GM19023 (cell line): ENCODE measurements around the gene PTEN.
"Not testable (repeated sequence)": the region's sequence is repeated elsewhere in the genome, so short reads cannot be mapped to it uniquely, and the experiment has no call there.

Experiments used
- ATAC-seq: cut with Tn5 transposase; IDR thresholded peaks from one replicate; pipeline ENCODE4 v1.9.1; 2021; ENCODE audit warnings: mild to moderate bottlenecking, moderate library complexity; ENCODE audit not compliant: unreplicated experiment

Gene PTEN

DNA sequence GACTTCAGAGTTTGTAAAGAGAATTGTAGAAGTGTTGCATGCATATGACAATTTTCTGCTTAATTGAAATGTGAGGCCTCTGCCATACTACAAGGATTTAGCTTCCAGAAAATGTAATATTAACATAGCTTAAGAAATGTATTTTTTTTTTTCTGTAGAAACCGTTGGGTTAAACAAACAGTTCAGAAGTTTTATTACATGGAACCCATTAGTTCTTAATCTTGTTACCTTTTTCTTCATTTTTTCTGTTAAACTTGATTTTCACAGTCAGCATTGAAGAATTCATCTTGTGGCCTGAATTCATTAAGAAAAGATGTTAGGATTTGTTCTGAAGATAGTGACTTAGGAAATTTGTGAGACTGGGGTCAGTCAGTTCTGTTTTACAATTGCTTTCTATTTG, 4.9 kb downstream of the PTEN start:
- no peak for ATAC-seq

DNA sequence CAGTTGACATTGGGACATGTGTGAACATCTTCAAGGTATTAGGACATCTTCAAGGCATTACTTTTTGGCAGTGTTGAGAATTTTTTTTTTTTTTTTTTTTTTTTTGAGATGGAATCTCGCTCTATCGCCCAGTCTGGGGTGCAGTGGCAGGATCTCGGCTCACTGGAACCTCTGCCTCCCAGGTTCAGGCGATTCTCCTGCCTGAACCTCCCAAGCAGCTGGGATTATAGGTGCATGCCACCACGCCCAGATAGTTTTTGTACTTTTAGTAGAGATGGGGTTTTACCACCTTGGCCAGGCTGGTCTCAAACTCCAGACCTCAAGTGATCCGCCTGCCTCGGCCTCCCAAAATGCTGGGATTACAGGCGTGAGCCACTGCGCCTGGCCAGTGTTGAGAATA, 5.7 kb downstream of the PTEN start:
- not testable (repeated sequence) for ATAC-seq

DNA sequence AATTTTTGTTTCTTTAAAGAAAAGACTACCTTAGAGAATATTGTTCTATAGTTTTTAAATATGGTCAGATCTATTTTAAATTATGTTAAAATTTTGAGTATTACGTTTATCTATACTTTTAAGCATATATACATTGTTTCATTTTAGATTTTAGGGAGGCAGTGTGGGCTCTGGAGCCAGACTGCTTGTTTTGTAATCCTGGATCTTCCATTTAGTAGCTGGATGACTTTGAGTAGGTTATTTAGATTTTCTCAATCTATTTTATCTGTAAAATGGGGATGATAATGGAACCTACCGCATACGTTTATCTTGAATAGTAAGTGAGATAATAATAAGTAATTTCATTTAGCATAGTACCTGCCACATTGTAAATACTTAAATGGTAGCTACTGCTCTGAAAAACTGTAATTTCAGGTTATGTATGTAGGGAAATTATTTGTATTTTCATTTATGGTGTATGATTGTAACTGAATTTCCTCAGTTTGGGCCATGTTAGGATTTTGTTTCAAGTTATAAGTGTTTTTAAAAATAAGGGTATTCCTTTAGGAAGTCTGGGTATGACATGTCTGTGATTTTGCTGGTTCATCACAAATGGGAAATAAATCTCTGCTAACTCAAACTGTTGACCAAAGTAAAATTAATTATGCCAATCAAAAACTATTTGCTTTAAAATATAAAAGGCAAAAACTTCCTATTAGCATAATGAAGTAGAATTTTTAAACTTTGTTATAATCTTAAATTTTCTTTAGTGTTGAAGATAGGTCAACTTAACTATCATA, 6.5 kb downstream of the PTEN start:
- no peak for ATAC-seq

DNA sequence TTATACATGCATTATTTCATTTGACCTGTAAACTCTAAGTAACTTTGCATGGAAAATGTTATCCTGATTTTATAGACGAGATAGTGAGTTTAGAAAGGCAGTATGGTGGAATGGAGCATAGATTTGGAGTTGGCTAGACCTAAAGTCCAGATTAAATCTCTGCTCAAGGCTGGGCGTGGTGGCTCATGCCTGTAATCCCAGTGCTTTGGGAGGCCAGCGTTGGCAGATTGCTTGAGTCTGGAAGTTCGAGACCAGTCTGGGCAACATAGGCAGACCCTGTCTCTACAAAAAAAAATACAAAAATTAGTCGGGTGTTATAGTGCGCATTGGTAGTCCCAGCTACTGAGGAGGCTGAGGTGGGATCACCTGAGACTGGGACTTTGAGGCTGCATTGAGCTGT, 9.4 kb downstream of the PTEN start:
- no peak for ATAC-seq

DNA sequence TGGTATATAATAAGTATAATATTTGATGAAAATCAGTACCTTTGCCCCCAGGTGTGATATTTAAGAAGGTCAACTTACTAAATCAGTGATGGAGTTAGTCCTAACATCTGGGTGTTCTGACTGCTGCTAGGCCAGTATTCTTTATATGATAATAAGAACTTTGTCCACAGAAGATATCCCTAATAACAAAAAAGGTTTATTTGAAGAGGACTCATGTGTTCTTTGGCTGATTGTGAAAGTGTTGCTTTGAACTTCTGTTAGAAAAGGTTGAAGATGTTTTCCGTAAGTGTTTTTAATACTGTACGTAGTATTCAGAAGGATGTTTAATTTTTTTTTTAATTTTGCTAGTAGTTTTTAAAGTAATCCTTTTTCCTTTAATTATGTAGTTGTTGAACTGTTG, 10.2 kb downstream of the PTEN start:
- no peak for ATAC-seq

DNA sequence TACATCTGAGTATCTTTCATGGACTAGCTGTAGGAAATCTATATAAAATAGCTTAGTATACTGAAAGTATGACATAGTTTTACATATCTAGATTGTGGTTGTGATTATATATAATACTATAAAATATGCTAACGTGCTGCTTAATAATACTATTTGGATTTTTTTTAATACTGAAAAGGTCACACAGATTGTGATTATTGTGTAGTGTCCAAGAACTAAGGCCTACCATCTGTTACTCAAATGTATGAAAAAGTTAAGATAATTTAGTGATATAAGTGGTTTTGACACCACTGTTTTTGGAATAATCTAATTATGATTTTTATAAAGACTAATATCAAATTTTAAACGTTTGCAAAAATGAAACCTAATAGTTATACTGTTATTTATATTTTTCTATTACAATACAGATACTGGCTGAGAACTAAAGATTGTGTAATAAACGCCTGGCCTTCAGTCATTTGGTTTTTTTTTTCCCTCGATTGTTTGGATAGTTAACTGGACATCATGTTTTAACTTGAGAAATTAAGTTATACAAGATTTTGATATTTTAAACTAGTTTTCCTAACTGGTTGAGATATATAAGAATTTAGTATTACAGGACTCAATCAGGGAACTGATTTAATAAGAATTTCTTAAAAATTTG, 12.6 kb downstream of the PTEN start:
- no peak for ATAC-seq

DNA sequence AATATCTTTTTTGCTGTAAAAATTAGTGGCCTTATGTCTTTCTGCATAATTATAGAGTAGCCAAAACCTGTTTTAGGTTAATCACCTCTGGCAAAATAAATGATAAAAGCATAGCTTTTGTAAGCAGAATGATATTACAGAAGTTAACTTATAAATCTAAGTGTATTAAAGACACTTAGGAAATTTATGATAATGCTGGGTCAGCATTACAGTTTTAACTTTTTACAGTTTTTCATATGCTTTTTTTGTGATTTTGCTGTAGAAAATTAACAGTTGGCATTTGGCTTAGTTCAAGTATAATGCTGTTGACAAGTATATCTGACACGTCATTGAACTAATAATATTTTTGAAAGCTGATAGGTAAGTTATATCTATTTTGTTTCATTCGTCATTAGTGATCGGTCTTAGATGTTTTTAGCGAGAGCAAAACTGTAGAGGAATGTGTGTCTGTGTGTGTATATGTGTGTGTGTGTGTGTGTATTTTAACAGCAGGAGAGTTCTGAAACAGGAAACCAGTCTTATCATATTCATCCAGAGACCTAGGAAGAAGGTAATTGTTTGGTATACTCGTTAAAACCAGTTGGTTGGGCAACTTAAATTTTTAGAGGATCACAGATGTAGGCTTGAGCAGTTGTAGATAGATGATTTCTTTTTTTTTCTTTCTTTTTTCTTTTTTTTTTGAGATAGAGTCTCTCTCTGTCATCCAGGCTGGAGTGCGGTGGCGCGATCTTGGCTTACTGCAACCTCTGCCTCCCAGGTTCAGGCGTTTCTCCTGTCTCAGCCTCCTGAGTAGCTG, 15.4 kb downstream of the PTEN start:
- ATAC-seq, result no peak

DNA sequence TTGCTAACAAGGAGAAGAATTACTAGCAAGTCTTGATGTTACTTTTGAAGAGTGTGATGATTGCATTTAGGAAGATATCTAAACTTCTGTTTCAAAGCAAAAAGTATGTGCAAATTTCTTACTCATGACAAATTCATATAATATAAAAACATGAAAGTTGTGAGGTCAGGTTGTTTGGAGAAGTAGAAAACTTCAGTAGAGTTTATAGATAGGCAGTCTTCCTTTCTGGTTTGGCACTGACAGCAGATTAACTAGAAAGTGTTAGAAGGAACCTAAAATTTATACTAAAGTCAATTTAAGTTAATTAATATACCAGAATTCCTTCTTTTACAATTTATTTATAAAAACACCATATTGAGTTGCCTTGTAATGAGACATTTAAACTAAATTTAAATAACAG, 16.9 kb downstream of the PTEN start:
- no peak for ATAC-seq

DNA sequence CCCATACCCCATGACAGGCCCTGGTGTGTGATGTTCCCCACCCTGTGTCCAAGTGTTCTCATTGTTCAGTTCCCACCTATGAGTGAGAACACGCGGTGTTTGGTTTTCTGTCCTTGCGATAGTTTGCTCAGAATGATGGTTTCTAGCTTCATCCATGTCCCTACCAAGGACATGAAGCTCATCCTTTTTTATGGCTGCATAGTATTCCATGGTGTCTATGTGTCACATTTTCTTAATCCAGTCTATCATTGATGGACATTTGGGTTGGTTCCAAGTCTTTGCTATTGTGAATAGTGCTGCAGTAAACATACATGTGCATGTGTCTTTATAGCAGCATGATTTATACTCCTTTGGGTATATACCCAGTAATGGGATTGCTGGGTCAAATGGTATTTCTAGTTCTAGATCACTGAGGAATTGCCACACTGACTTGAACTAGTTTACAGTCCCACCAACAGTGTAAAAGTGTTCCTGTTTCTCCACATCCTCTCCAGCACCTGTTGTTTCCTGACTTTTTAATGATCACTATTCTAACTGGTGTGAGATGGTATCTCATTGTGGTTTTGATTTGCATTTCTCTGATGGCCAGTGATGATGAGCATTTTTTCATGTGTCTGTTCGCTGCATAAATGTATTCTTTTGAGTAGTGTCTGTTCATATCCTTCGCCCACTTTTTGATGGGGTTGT, 18.1 kb downstream of the PTEN start:
- ATAC-seq, result not testable (repeated sequence)

DNA sequence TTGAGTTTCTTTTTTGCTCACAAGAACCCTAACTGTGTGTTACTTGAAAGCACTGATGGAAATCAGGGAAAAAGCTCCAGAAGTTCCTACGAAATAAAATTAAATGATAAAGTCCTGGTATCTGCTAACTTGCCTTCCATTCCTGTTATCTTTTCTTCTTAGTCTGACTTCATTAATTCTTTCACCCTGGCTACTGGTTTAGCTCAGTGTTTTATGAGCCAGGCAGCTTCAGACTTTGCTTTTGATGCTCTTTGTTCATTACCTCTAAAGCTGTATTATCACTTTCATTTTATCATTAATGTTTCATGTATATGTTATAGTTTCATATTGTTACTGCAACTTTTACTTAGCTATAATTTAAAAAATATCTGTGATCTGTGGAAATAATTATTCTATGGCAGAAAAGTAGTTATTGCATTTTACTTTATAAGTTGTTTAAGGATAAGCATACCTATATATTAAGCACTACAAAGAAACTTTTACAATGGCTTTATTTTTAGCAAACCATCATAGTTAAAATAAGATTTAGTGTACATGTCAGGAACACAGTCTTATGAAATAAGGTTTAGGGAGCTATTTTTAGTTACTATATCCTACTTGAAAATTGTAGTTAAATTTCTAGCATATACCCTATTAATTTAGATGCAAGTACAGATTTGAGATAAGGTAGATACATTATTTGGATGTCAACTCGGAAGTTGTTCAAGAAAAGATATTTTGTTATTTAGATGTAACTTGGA, 19.3 kb downstream of the PTEN start:
- ATAC-seq, result no peak

DNA sequence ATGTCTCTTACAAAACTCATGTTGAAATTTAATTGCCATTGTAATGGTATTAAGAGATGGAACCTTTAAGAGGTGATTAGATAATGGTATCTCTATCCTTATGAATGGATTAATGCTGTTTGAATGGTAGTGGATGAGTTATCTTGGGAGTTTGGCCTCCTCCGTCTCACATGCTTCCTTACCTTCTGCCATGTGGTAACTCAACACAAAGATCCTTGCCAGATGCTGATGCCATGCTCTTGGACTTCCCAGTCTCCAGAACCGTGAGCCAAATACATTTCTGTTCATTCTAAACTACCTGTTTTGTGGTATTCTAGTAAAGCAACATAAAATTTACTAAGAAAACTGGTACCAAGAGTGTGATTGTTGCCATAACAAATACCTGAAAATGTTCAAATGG, 23.2 kb downstream of the PTEN start:
- no peak for ATAC-seq

DNA sequence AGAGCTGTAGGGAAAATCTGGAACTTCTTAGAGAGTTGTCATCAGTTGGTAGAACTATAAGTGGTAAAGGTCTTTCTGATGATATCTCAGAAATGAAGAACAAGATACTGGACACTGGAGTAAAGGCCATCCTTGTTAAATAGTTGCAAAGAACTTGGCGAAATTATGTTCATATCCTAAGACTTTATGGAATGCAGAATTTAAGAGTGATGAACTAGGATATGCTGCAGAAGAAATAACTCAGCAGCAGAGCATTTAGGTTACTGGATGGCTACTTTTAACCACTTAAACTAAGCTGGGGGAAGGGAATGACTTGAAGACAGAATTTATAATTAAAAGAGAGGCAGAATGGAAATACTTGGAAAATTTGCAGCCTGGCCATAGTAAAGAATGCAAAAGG, 23.7 kb downstream of the PTEN start:
- no peak for ATAC-seq

DNA sequence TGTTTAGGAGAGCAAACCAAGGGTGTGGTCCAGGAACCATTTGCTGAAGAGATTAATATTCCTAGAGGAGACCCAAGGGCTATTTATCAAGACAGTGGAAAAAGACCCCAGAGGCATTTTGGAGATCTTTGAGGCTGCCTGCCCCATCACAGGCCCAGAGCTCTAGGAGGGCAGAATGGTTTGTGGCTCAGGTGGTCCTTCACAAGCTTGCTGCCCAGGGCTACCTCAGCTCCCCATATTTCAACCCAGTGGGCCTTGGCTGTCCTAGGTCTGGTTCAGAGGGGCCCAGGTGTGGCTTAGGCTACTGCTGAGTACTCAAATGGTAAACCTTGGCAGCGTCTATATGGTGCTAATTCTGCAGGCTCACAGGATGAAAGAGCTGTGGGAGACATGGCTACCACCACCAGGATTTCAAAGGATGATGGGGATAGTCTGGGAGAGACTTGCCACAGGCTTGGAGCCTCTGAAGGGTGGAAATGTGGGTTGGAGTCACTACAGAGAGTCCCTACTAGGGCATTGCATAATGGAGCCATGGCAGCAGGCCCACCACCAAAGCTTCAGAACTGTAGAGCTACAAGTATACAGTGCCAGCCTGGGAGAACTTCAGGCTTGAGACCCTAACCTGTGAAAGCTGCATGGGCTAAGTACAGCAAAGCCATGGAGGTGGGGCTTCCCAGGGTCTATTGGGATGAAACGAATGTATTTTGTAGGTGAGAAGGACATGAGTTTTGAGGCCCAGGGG, 24.3 kb downstream of the PTEN start:
- no peak for ATAC-seq

DNA sequence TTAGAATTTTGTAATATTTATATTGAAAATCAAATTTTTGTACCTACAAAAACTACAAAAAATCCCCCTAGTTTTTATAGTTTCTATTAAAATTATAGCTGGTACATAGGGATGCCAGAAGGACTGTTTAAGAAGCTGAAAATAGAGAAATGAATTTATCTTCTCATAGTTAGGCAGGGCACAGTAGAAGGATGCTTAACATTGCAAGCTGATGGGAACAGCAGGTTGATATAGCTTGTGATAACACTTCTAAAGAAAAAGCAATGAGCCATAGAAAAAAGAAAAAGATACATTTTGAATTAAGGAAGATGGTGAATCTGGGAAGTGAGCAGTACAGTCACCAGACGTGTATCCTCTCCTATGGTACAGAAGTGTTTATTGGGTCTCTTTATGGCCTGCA, 32.0 kb downstream of the PTEN start:
- no peak for ATAC-seq

DNA sequence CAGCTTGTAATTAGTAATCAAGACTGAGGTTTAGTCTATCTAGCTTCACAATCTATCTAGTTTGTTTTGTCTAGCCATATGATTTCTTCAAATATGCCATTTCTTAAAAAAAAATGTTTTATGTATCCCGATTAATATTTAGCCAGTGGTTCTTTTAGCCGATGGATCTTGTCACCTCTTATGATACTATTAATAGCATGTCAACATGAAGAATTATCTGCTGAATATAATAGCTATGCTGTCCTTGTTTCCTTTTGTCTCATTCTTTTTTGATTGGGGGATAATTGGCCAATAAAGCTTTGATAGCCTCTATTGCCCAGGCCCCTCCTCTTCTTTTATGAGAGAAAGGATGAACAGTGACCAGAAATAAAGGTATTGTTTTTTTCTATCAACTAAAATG, 32.8 kb downstream of the PTEN start:
- ATAC-seq, result no peak

DNA sequence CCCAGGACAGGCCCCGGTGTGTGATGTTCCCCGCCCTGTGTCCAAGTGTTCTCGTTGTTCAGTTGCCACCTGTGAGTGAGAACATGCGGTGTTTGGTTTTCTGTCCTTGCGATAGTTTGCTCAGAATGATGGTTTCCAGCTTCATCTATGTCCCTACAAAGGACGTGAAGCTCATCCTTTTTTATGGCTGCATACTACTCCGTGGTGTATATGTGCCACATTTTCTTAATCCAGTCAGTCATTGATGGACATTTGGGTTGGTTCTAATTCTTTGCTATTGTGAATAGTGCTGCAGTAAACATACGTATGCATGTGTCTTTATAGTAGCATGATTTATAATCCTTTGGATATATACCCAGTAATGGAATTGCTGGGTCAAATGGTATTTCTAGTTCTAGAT, 34.5 kb downstream of the PTEN start:
- not testable (repeated sequence) for ATAC-seq

DNA sequence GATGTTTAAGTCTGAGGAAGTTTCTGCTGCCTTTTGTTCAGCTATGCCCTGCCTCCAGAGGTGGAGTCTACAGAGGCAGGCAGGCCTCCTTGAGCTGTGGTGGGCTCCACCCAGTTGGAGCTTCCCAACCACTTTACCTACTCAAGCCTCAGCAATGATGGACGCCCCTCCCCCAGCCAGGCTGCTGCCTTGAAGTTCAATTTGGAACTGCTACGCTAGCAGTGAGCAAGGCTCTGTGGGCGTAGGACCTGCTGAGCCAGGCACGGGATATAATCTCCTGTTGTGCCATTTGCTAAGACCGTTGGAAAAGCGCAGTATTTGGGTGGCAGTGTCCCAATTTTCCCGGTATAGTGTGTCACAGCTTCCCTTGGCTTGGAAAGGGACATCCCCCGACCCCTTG, 40.0 kb downstream of the PTEN start:
- not testable (repeated sequence) for ATAC-seq

DNA sequence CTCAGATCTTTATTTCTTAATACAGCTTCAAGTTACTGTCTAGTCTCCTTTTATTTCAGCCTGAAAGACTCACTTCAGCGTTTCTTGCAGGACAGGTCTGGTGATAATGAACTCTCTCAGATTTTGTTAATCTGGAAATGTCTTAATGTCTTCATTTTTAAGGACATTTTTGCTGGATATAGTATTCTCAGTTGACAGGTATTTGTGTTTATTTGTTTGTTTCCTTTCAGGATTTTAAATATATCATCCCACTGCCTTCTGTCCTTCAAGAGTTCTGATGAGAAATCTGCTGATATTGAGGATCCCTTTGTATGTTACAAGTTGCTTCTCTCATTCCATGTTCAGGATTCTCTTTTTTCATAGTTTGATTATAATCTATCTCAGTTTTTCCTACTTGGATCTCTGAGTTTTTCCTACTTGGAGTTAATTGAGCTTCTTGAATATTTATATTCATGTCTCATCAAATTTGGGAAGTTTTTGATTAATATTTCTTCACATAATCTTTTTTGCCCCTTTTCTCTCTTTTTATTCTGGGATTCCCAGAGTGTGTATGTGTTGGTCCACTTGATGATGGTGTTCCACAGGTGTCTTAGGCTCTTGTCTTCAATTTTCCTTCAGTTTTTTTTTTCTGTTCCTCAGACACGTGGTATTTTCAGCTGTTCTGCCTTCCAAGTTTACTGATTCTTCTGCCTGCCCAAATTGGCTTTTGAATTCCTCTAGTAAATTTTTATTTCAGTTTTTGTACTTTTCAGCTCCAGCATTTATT, 49.9 kb downstream of the PTEN start:
- ATAC-seq, result no peak

DNA sequence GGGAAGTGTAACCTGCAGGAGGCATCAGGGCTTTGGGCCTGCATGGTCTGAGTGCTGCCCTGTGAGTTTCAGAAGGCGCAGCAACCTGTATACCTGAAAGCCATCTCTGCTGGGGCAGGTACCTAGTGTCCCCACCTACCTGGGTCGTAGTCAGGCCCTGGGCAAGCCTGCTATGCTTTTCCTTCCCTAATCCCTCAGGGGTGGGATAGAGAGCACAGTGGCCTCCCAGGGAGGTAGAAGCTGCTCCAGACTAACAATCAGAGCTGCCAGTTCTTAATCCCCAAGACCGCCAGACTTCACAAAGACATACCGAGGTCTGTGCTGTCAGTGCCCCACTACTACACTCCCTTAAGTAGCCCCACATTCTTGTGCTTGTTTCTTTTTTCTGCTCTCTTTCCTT, 52.0 kb downstream of the PTEN start:
- ATAC-seq, result no peak
